ENCODE results near the gene YRDC.
A peak's percentile ranks its signal among the peaks of the same experiment; 100 is the strongest.

YRDC gene

DNA sequence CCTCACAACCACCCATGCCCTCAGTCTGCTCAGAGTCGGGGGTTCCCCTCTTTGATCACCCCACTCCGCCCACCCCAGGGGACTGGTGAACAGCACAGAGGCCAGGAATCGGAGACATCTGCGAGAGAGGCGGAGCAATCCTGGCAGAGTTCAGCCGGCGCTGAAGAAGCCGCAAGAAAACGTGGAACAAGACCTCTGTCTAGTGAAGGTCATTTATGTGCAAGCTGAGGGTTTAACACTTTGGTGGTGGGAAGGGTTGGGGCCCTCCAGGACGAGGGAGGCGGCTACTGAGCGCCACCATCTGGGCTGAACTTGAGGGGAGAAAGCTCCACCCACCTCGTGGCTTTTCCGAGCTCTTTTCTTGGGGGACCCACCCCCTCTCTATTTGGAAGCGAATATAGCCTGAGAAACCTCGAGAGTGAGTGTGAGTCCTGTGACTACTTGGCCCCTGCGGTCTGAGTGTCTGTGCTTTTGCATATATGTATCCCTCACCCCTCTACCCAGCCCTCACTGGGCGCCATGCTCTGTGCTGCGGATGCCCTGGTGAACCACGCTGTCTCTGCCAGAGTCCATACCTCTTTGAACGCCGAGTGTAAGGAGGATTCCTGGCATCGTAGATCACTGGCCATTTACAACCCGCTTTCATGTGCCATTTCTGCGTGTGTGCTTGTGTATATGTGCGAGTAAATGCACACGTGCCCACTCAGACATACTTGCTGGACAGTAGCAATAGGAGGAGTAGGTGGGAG, 41.9 kb downstream of the YRDC start:
- no peak for DNase-seq

DNA sequence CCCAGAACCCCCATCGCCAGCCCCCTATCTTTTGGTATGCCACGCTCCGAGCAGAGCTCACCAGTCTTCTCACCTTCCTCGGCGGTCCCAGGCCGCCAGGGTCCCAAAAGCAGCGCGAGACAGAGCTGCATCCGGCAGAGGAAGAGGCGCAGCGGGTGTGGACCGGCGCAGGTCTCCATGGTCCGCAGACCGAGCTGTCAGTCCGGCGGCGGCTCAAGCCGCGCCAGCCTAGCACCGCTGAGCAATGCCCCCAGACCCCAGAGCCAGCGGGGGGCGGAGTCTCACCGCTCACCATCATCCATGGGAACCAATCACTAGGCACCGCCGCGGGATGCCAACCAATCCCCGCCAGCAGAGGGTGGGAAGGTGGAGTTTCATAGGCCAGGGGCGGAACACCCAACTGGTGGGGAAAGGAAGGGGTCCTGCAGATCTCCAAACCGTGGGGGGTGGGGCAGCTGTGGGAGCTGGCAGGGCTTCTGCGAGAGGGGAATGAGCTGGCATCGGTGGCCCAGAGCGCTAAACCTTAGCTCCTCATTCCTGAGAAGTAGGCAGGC, 43.0 kb downstream of the YRDC start, which contains the start of gene EPHA10:
Gene EPHA10 (minus strand): TSS at position 233 of the 554 bp plus-strand sequence. CDS start 54 bp downstream, at position 179.
- DNase-seq: no peak

DNA sequence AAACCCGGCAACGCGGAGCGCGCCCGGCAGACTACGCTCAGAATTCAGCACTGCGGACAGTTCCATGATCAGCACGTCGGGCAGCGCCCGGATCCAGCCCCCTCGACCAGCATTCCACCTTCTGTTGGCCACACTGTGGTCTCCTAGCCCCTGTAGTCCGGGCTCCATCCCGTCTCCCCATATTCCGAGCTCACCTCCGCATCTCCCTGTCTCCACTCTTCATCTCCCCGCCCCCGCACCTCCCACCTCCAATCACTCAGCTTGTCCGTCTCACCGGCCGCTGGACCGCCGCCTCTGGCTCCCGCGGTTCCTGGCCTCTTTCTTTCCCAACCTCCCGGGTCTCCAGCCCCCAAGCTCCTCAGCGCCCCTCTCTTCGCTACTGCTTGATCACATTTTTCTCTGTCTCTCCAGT, 43.6 kb downstream of the YRDC start:
- peak; percentile 32 for DNase-seq

DNA sequence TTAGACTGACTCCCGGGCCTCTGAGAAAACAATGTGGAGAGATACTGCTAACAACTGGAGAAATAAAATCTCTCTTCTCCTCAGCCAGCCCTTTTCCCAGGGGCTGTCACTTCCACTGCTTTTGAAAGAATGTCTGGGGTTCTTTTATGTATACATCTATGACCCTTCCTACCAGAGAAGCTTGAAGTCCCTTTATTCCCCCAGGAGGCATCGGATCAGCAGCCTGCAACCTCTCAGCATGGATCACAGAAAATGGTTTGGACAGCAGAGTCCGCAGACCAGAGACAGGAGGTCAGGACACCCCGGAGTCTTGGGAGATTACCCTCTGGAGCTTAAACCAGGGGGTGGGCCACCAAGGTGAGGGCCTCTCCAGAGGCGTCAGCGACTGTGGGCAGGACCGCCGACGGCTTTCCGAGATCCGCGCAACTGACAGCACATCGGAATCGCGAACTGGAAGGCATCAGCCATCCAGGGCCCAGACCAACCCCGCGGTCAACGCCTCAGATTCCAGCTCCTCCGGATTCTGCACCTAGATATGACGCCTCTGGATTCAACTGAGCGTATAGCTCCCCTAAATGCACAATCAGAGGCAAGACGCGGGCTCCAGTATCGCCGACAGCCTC, 44.1 kb downstream of the YRDC start:
- no peak for DNase-seq

DNA sequence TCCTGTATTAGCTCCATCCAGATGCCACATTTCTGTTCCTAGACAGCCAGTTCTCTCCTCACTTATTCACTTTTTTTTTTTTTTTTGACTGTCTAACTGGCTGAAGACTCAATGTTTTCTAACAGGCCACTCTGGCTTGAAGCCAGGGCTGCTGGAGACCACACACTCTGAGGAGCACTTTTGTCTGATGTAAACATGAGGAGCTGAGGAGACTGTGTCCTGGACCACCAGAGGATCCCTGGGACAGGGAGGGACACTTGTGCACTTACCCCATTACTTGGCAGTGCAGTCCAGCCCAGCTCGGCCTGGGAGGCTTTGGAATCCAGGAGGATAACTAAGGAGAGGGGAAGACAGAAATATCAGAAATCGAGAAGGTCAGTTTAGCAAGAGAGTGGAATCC, 45.5 kb downstream of the YRDC start:
- DNase-seq: no peak

DNA sequence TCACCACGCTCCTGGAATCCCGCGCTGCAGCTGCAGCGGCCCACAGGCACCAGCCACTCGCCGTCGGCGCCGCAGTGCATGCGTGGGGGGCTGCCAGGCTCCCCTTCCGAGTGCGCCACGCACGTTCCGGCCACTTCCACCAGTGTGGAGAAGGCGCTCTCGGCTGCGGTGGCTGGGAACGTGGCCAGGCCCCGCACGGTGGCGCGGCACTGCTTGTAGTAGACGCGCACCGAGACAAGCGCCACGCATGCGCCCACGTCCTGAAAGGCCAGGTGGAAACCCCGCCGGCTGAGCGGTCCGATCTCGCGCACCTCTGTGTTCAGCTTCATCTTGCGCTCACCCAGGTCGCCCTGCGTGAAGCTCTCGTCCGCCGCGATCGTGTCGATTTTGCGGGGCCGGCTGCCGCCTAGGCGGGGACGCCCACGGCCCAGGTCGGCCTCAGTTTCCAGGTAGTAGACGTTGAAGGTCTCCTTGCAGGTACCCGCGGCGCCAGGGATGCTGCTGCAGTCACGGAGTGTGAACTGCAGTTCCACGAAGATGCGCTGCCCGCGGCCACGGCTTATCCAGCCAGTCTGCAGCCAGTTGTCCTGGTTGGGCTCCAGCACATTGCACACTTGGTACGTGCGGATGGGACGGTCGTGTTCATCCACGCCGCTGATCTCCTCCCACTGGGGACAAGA, 46.5 kb downstream of the YRDC start:
- DNase-seq: no peak

DNA sequence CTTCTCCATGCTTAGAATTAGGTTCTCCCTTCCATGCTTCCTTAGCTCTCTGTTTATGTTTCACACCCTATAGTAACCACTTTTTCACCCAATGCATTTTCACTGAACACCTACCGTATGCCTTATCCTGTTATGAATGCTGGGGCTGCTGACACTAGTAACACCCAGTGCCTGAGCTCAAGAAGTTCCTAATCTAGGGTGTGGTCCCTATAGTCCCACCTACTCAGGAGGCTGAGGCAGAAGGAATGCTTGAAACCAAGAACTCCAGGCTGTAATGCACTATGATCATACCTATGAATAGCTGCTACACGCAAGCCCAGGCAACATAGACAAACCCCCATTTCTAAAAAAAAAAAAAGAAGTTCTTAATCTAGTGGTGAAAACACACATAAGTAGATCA, 48.6 kb downstream of the YRDC start:
- no peak for DNase-seq

DNA sequence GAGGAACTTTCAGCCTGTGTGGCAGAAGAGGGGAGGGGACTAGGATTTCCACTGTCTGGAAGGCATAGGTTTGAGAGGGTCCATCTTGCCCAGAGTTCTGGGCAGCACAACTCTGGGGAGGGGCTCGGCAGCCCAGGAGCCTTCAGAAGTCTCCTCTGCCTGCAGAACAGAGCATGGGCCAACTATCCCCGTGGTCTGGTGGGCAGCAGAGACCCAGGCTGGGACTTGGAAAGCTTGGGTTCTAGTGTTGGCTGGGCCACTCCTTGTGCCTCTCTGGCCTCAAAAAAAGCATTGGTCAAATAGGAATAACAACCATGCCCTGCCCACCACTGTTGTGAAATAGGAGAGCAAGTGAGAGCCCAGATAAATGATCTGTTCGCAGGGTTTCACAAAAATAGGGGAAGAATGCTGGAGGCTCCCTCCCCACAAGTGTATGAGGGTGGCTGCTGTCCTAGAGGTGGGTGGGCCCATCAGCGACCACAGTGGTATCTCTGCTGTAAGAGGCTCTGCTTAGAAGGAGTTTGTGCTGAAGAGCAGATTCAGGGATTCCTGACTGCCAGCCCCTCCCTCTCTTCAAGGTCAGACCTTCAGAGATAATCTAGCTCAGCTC, 52.0 kb downstream of the YRDC start:
- no peak for DNase-seq

DNA sequence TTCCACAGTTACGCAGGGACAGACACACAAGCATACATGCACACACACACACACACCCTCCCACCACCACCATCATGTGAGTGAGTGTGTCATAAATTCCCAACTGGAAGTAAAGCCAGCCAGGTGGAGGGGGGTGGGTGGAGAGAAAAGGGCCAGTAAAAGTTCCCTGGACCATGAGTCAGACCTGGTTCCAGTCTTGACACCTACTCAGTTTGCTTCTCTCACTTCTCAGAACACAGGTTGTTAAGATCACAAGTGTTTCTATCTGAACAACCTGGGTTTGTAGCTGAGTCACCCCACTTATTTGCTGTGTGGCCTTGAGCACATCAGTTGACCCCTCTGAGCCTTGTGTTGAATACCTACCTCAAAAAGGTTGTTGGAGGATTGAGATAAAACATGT, 52.7 kb downstream of the YRDC start:
- no peak for DNase-seq

DNA sequence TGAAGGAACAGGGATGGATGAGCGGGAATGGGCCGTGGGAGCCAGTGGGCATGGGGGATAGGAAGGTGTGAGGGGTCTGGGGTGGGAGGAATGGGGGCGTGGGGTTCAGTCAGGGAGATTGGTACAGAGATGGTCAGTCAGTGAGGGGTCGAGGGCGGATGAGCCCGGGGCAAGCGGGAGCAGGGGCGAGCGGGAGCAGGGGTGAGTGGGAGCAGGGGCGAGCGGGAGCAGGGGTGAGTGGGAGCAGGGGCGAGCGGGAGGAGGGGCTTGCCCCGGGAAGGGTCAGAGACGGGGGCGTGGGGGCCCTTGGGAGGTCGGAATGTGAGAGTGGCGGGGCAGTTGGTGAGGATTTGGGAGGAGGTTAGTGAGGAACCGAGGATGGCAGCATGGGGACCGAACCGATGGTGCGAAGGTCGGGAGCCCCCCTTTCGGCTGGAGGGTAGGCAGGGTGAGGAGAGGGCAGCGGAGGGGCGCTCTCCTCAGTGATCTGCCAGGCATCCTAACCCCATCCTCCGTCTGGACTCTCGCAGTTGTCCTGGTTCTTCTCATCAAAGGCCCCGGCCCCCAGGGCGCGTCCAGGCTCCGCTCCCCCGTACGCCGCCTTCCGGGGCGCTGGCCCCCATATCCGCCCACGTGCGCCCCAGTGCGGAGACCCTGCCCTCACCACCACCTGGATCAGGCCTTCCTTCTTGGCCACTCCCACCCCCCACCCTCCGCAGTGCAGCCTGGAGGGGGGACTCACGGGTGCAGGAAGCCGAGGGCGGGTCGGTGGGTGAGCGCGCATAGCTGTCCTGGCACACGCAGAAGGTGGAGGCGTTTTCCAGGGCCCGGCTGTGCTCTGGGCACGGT, 54.3 kb downstream of the YRDC start:
- DNase-seq: no peak
